IMR-90 (cell line): ENCODE measurements around the gene IFIT5.
"Not testable (repeated sequence)": the region's sequence is repeated elsewhere in the genome, so short reads cannot be mapped to it uniquely, and the experiment has no call there.

Experiments
- BHLHE40 ChIP-seq: fragments of 150-350 bp; IDR thresholded peaks from 2 replicates; pipeline ENCODE4 v1.6.1; 2016; ENCODE audit warnings: mild to moderate bottlenecking, low read depth, low read length
- CTCF ChIP-seq: conservative IDR thresholded peaks from 2 replicates; pipeline ENCODE4 v1.5.1; 2012; ENCODE audit warnings: mild to moderate bottlenecking, low read depth, low read length, improper control_type of control experiment
- ELK1 ChIP-seq: fragments of 150-350 bp; IDR thresholded peaks from 2 replicates; pipeline ENCODE4 v1.6.1; 2016; ENCODE audit warnings: low read depth, mild to moderate bottlenecking, low read length, moderate library complexity, borderline replicate concordance
- POLR2A ChIP-seq: IDR thresholded peaks from 2 replicates; pipeline ENCODE4 v1.6.1; 2012; ENCODE audit warnings: mild to moderate bottlenecking, low read depth, low read length
- RAD21 ChIP-seq: IDR thresholded peaks from 2 replicates; pipeline ENCODE4 v1.6.1; 2012; ENCODE audit warnings: low read length, improper control_type of control experiment
- RFX5 ChIP-seq: IDR thresholded peaks from 2 replicates; pipeline ENCODE4 v1.8.0; 2012; ENCODE audit warnings: low read depth, mild to moderate bottlenecking, low read length, moderate library complexity
- SMC3 ChIP-seq: fragments of 150-350 bp; IDR thresholded peaks from 2 replicates; pipeline ENCODE4 v1.6.1; 2016; ENCODE audit warnings: low read depth, mild to moderate bottlenecking, antibody characterized with exemption, low read length, moderate library complexity
- USF2 ChIP-seq: fragments of 150-350 bp; IDR thresholded peaks from 2 replicates; pipeline ENCODE4 v1.6.1; 2017; ENCODE audit warnings: mild to moderate bottlenecking, antibody characterized with exemption, low read length, low read depth

DNA sequence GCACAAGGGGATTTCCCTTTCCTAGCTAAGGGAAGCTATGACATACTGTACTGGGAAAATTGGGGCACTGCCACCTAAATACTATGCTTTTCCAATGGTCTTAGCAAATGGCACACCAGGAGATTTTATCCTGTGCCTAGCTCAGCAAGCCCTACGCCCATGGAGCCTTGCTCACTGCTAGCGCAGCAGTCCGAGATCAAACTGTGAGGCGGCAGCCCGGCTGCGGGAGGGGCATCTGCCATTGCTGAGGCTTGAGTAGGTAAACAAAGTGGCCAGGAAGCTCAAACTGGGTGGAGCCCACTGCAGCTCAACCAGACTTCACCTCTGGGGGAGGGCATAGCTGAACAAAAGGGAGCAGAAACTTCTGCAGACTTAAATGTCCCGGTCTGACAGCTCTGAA lies 30.5 kb downstream of the IFIT5 start:
- TF ChIP-seq POLR2A, CTCF, USF2, RAD21, SMC3, BHLHE40, ELK1, RFX5: not testable (repeated sequence)
